A549 (cell line): ENCODE results near the gene RRBP1.

Source experiments
- EHF ChIP-seq: fragments of 250-450 bp; sonication (Bioruptor Pico); IDR thresholded peaks from 2 replicates; pipeline ENCODE4 v1.5.0; 2020; ENCODE audit warnings: mild to moderate bottlenecking
- HOXA7 ChIP-seq: fragments of 250-450 bp; sonication (Bioruptor Pico); IDR thresholded peaks from 2 replicates; pipeline ENCODE4 v1.5.0; 2020; ENCODE audit warnings: mild to moderate bottlenecking, moderate library complexity
- JUN ChIP-seq, 2 experiments: fragments of >200 bp; sonication (Bioruptor Twin); formaldehyde crosslinking; IDR thresholded peaks; 2 replicates in 1 of 2; 3 replicates in 1 of 2; pipeline ENCODE4 v1.6.1; 2016 to 2017
- POLR2A ChIP-seq: IDR thresholded peaks from 2 replicates; pipeline ENCODE4 v1.6.1; 2012; ENCODE audit warnings: mild to moderate bottlenecking, low read length
- POLR2AphosphoS2 ChIP-seq: conservative IDR thresholded peaks from 2 replicates; pipeline ENCODE4 v1.6.1; 2012; ENCODE audit warnings: low read length, improper control_type of control experiment, inconsistent platforms
- RAD21 ChIP-seq, 2 experiments: fragments of >200 bp in 1 of 2; sonication (Bioruptor Twin) in 1 of 2; formaldehyde crosslinking in 1 of 2; IDR thresholded peaks in 1 of 2; conservative IDR thresholded peaks in 1 of 2; 2 replicates in 1 of 2; 3 replicates in 1 of 2; pipeline ENCODE4 v1.6.1; 2012 to 2018; ENCODE audit warnings: inconsistent platforms in 1 of 2
- RCOR1 ChIP-seq: fragments of 150-350 bp; IDR thresholded peaks from 2 replicates; pipeline ENCODE4 v1.6.1; 2014; ENCODE audit warnings: antibody characterized with exemption, low read length, low read depth
- TF ChIP-seq, protein P1 (sequence below): fragments of >200 bp; sonication (Bioruptor Twin); formaldehyde crosslinking; IDR thresholded peaks from 3 replicates; pipeline ENCODE4 v1.5.1; 2016
- TF ChIP-seq, protein P2 (sequence below): fragments of 150-350 bp; IDR thresholded peaks from 2 replicates; pipeline ENCODE4 v1.6.1; 2014; ENCODE audit warnings: low read depth, mild to moderate bottlenecking, low read length
- TF ChIP-seq, protein P3 (sequence below): fragments of 450-650 bp; IDR thresholded peaks from 2 replicates; pipeline ENCODE4 v1.6.1; 2014; ENCODE audit warnings: antibody characterized with exemption
- TF ChIP-seq, protein P4 (sequence below): IDR thresholded peaks from 2 replicates; pipeline ENCODE4 v1.6.1; 2012

GRCh38 chr20:17698384-17698783, 16.3 kb upstream of the RRBP1 start:
- TF ChIP-seq POLR2A: no peak
- TF ChIP-seq, protein P1, sequence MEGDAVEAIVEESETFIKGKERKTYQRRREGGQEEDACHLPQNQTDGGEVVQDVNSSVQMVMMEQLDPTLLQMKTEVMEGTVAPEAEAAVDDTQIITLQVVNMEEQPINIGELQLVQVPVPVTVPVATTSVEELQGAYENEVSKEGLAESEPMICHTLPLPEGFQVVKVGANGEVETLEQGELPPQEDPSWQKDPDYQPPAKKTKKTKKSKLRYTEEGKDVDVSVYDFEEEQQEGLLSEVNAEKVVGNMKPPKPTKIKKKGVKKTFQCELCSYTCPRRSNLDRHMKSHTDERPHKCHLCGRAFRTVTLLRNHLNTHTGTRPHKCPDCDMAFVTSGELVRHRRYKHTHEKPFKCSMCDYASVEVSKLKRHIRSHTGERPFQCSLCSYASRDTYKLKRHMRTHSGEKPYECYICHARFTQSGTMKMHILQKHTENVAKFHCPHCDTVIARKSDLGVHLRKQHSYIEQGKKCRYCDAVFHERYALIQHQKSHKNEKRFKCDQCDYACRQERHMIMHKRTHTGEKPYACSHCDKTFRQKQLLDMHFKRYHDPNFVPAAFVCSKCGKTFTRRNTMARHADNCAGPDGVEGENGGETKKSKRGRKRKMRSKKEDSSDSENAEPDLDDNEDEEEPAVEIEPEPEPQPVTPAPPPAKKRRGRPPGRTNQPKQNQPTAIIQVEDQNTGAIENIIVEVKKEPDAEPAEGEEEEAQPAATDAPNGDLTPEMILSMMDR: no peak
- no peak for TF ChIP-seq JUN (IDR thresholded peaks at IDR 0.05)
- no peak for TF ChIP-seq RAD21 (conservative IDR thresholded peaks at IDR 0.05 in 1 of 2, IDR thresholded peaks at IDR 0.05 in 1 of 2)
- TF ChIP-seq POLR2AphosphoS2: no peak
- TF ChIP-seq, protein P2, sequence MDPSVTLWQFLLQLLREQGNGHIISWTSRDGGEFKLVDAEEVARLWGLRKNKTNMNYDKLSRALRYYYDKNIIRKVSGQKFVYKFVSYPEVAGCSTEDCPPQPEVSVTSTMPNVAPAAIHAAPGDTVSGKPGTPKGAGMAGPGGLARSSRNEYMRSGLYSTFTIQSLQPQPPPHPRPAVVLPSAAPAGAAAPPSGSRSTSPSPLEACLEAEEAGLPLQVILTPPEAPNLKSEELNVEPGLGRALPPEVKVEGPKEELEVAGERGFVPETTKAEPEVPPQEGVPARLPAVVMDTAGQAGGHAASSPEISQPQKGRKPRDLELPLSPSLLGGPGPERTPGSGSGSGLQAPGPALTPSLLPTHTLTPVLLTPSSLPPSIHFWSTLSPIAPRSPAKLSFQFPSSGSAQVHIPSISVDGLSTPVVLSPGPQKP: no peak
- TF ChIP-seq, protein P3, sequence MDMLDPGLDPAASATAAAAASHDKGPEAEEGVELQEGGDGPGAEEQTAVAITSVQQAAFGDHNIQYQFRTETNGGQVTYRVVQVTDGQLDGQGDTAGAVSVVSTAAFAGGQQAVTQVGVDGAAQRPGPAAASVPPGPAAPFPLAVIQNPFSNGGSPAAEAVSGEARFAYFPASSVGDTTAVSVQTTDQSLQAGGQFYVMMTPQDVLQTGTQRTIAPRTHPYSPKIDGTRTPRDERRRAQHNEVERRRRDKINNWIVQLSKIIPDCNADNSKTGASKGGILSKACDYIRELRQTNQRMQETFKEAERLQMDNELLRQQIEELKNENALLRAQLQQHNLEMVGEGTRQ: no peak
- no peak for TF ChIP-seq EHF (CRISPR knock-in tag)
- TF ChIP-seq, protein P4, sequence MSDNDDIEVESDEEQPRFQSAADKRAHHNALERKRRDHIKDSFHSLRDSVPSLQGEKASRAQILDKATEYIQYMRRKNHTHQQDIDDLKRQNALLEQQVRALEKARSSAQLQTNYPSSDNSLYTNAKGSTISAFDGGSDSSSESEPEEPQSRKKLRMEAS: no peak
- TF ChIP-seq HOXA7 (CRISPR knock-in tag): no peak
- no peak for TF ChIP-seq RCOR1
